GM23338 (cell line): Measurements from ENCODE around the gene MCRIP1.

Experiments used
- CREB1 ChIP-seq: fragments of 250-450 bp; sonication (Bioruptor Pico); IDR thresholded peaks from 2 replicates; pipeline ENCODE4 v1.5.0; 2020; ENCODE audit warnings: low read depth, mild to moderate bottlenecking, moderate library complexity
- ETS1 ChIP-seq: IDR thresholded peaks from 2 replicates; pipeline ENCODE4 v1.6.1; 2016; ENCODE audit warnings: antibody characterized with exemption
- EZH2 ChIP-seq: fragments of 200-600 bp; sonication (generic); IDR thresholded peaks from one replicate; pipeline ENCODE4 v1.8.0; 2017; ENCODE audit warnings: antibody characterized with exemption, mild to moderate bottlenecking, low read depth; ENCODE audit not compliant: unreplicated experiment
- EZH2phosphoT487 ChIP-seq: fragments of 200-600 bp; sonication (generic); IDR thresholded peaks from one replicate; pipeline ENCODE4 v1.8.1; 2018; ENCODE audit warnings: antibody characterized with exemption; ENCODE audit not compliant: unreplicated experiment
- JUNB ChIP-seq: IDR thresholded peaks from one replicate; pipeline ENCODE4 v1.6.1; 2016; ENCODE audit warnings: antibody characterized with exemption; ENCODE audit not compliant: unreplicated experiment
- NANOG ChIP-seq: IDR thresholded peaks from 2 replicates; pipeline ENCODE4 v1.6.1; 2016; ENCODE audit warnings: antibody characterized with exemption, borderline replicate concordance
- POLR2AphosphoS5 ChIP-seq: IDR thresholded peaks from 2 replicates; pipeline ENCODE4 v1.6.1; 2016; ENCODE audit warnings: antibody characterized with exemption, low read depth
- REST ChIP-seq: IDR thresholded peaks from one replicate; pipeline ENCODE4 v1.6.1; 2018; ENCODE audit warnings: antibody characterized with exemption; ENCODE audit not compliant: unreplicated experiment
- ZNF114 ChIP-seq: fragments of 250-450 bp; sonication (Bioruptor Pico); IDR thresholded peaks from 2 replicates; pipeline ENCODE4 v1.5.0; 2020; ENCODE audit warnings: mild to moderate bottlenecking, moderate library complexity
- ZNF331 ChIP-seq: fragments of 250-450 bp; sonication (Bioruptor Pico); IDR thresholded peaks from 2 replicates; pipeline ENCODE4 v1.5.0; 2020; ENCODE audit warnings: low read depth, mild to moderate bottlenecking, moderate library complexity
- TF ChIP-seq, protein P1 (sequence below), 2 experiments: fragments of 200-600 bp in 1 of 2; sonication (generic) in 1 of 2; conservative IDR thresholded peaks; 2 replicates each; pipeline versions ENCODE4 v1.5.1 to v1.6.1; 2016 to 2017; ENCODE audit warnings: antibody characterized with exemption in 2 of 2, low read depth in 2 of 2, mild to moderate bottlenecking in 2 of 2, moderate library complexity in 1 of 2

GRCh38 chr17:81860756-81861568, 27.9 kb upstream of the MCRIP1 start:
- TF ChIP-seq EZH2 (no peak), POLR2AphosphoS5 (peak; percentile 97), ZNF331 (CRISPR knock-in tag) (0 out of 2 replicates have a peak, but pooled peaks have one; percentile 42), EZH2phosphoT487 (no peak), CREB1 (CRISPR knock-in tag) (peak; percentile 91), ZNF114 (CRISPR knock-in tag) (peak; percentile 100), REST (no peak), NANOG (no peak), JUNB (no peak), ETS1 (peak; percentile 66)
- TF ChIP-seq, protein P1, sequence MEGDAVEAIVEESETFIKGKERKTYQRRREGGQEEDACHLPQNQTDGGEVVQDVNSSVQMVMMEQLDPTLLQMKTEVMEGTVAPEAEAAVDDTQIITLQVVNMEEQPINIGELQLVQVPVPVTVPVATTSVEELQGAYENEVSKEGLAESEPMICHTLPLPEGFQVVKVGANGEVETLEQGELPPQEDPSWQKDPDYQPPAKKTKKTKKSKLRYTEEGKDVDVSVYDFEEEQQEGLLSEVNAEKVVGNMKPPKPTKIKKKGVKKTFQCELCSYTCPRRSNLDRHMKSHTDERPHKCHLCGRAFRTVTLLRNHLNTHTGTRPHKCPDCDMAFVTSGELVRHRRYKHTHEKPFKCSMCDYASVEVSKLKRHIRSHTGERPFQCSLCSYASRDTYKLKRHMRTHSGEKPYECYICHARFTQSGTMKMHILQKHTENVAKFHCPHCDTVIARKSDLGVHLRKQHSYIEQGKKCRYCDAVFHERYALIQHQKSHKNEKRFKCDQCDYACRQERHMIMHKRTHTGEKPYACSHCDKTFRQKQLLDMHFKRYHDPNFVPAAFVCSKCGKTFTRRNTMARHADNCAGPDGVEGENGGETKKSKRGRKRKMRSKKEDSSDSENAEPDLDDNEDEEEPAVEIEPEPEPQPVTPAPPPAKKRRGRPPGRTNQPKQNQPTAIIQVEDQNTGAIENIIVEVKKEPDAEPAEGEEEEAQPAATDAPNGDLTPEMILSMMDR (conservative IDR thresholded peaks at IDR 0.05; ENCODE audit: low read depth in 2 of 2), result no peak
